Ectodermal cell (in vitro differentiated cells): ENCODE results near the gene GTF3C1.

Experiments
- H3K27ac ChIP-seq: 2 replicates; pipeline ENCODE4 v1.7.0; 2013; ENCODE audit warnings: mild to moderate bottlenecking, low read depth, low read length; ENCODE audit not compliant: insufficient read depth, poor library complexity, severe bottlenecking
- H3K27me3 ChIP-seq: 2 replicates; pipeline ENCODE4 v1.7.0; 2013; ENCODE audit warnings: mild to moderate bottlenecking, low read length; ENCODE audit not compliant: insufficient read depth, control insufficient read depth, poor library complexity, severe bottlenecking
- H3K36me3 ChIP-seq: one replicate; pipeline ENCODE4 v1.7.0; 2013; ENCODE audit warnings: low read length; ENCODE audit not compliant: control insufficient read depth, insufficient read depth
- H3K4me1 ChIP-seq: one replicate; pipeline ENCODE4 v1.7.0; 2013; ENCODE audit warnings: low read length; ENCODE audit not compliant: control insufficient read depth, insufficient read depth
- H3K4me3 ChIP-seq: 2 replicates; pipeline ENCODE4 v1.7.0; 2013; ENCODE audit warnings: low read depth, low read length, control low read depth; ENCODE audit not compliant: insufficient read depth
- H3K9me3 ChIP-seq: 2 replicates; pipeline ENCODE4 v1.7.0; 2013; ENCODE audit warnings: mild to moderate bottlenecking, low read length, moderate library complexity; ENCODE audit not compliant: control insufficient read depth
- WGBS, 2 experiments: methylation state at CpG; one replicate each; pipeline ENCODE4 v1.1.7; 2013; ENCODE audit warnings: missing lambda C conversion rate in 2 of 2; 5-methylcytosine and 5-hydroxymethylcytosine counted together

Gene GTF3C1

DNA sequence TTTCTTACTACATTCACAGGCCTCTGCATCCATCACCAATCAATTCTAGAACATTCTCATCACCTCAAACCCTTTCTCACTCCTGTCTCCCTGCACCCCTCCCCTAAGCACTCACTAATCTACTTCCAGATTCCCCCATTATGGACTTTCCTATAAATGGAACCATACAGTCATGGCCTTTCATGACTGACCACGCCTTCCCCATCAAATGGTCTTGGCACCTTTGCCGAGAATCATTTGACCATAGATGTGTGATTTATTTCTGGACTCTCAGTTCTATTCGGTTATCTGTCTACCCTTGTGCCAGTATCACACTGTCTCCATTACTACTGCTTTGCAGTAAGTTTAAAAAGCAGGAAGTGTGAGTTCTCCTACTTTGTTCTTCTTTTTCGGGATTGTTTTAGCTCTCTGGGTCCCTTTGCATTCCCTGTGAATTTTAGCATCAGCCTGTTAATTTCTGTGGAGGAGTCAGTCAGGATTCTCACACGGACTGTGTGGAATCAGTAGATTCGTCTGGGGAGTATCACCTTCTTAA lies 27.5 kb downstream of the GTF3C1 start:
- Histone ChIP-seq H3K9me3 (no peaks in the 10 kb centered on the region), H3K36me3 (peaks cover 35% of the 10 kb centered on the region), H3K27ac (no peak overlapping the region), H3K4me3 (no peak overlapping the region), H3K27me3 (no peaks in the 10 kb centered on the region), H3K4me1 (no peaks in the 10 kb centered on the region)
- WGBS, 2 experiments = 93 to 100% methylated on average over 6 of the region's 6 CpGs

DNA sequence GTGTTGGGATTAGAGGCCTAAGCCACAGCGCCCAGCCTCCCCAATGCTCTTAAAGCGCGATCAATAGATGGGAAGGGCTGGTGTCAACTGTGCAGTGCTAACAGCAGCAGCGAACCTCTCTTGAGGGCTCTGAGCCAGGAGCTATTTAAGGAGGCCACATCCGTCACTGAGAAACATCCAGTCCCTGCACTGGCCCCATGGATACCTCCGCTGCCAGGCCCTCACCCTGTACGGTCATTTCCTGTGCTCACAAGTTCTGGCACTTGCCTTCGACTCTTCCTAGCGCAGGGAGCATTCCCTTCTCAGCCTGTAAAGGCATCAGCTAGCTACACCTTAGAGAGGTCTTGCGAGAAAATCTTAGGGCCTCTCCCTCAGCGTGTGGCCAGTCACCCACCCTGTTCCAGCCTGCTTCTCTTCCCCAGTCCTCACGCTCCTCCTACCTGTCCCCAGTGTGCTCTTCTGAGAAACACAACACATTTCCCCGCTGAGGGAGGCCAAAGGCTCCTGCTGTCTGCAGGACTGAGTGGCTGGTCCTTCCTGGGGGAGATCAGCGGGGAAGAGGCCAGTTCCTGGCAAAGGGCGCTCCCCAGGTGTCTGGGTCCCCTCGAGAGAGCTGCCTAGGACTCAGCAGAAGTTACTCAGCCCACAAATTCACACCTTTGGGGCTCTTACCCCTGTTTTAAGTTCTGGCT lies 28.6 kb downstream of the GTF3C1 start:
- Histone ChIP-seq H3K27ac (no peak overlapping the region), H3K4me3 (no peak overlapping the region), H3K4me1 (no peaks in the 10 kb centered on the region), H3K27me3 (no peaks in the 10 kb centered on the region), H3K9me3 (no peaks in the 10 kb centered on the region), H3K36me3 (peaks cover 25% of the 10 kb centered on the region)
- 94% methylated on average over 16 of the region's 16 CpGs for WGBS, 2 experiments

DNA sequence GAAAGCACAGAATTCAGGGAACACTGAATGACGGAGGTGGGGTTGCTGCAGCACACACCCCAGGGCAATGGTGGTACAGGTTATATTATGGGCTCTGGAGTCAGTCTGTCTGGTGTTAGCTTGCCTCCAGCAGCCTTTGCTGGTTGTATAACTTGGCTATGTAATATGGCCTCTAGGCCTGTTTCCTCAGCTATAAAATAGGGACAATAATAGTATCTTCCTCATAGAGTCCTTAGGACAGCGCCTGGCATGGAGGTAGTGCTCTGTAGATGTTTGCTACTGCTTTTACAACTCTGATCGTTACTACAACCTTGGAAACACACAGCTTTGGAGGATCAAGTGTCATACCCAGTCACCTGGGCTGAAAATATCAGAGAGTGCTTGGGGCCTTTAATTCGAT lies 31.5 kb downstream of the GTF3C1 start:
- Histone ChIP-seq H3K27ac (no peak overlapping the region), H3K4me1 (no peaks in the 10 kb centered on the region), H3K36me3 (peaks cover 7% of the 10 kb centered on the region), H3K9me3 (no peaks in the 10 kb centered on the region), H3K27me3 (no peaks in the 10 kb centered on the region), H3K4me3 (no peak overlapping the region)
- 93 to 94% methylated on average over 4 of the region's 4 CpGs for WGBS, 2 experiments

DNA sequence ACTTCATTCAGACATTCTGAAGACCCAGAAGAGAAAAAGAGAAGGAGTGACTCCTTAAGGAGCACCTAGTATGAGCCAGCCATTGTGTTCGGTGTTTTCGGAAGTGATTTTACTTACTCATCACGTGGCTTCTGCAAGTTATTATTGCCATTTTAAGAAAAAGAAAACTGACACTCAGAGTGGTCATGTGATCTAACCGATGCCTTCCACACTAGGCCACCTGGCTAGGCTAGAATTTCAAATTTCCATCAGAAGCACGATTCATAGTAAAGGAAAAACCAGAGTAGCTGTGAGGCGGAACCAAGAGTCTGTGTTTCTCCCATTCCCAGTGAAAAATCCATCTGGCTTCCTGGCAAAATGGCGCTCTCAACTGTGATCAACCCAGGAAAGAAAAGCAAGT lies 32.0 kb downstream of the GTF3C1 start:
- no peaks in the 10 kb centered on the region for H3K9me3 ChIP-seq
- no peaks in the 10 kb centered on the region for H3K27me3 ChIP-seq
- no peaks in the 10 kb centered on the region for H3K4me1 ChIP-seq
- H3K27ac ChIP-seq = no peak overlapping the region
- 97 to 98% methylated on average over 7 of the region's 7 CpGs for WGBS, 2 experiments
- H3K36me3 ChIP-seq = peaks cover 7% of the 10 kb centered on the region
- H3K4me3 ChIP-seq = no peak overlapping the region

DNA sequence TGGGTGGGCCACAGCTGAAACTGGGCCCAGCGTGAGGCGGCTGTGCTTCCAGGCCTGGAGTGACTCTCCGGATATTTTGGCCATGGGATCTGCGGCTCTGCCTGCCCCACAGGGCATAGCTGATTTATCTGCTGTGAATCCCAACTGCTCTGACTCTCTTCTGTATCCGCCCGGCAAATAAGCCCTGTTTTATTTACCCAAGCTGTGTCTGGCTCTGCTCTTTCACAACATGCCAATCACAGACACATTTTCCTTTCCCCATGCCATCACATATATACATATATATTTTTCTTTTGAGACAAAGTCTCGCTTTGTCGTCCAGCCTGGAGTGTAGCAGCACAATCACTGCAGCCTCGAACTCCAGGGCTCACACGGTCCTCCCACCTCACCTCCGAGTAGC lies 33.3 kb downstream of the GTF3C1 start:
- Histone ChIP-seq H3K27me3 (no peaks in the 10 kb centered on the region), H3K4me3 (no peak overlapping the region), H3K27ac (no peak overlapping the region), H3K9me3 (no peaks in the 10 kb centered on the region), H3K4me1 (no peaks in the 10 kb centered on the region), H3K36me3 (peaks cover 7% of the 10 kb centered on the region)
- WGBS, 2 experiments = 93% methylated on average over 11 of the region's 11 CpGs

DNA sequence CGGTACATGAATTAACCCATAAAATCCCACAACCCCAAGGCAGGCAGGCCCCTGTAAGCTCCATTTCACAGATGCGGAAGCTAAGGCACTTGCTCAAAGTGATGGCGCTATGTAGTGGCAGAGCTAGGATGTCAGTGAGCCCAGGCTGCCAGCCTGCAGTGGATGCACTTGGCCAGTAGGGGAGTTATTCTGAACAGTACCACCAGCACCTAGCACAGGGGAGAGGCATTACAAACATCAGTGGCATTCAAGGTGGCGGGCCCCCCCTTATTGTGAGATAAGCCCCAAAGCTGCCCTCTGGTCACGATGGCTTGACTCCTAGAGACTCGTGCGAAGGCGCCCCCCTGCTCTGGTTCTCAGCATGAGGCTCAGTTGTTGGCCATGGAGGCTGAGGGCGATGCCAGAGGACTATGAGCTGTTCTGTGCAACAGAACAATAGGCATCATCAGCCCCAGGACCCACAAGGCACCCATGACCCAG lies 33.8 kb downstream of the GTF3C1 start:
- Histone ChIP-seq H3K27me3 (no peaks in the 10 kb centered on the region), H3K36me3 (peaks cover 3% of the 10 kb centered on the region), H3K9me3 (no peaks in the 10 kb centered on the region), H3K4me1 (no peaks in the 10 kb centered on the region), H3K27ac (no peak overlapping the region), H3K4me3 (no peak overlapping the region)
- 88 to 90% methylated on average over 9 of the region's 9 CpGs for WGBS, 2 experiments

DNA sequence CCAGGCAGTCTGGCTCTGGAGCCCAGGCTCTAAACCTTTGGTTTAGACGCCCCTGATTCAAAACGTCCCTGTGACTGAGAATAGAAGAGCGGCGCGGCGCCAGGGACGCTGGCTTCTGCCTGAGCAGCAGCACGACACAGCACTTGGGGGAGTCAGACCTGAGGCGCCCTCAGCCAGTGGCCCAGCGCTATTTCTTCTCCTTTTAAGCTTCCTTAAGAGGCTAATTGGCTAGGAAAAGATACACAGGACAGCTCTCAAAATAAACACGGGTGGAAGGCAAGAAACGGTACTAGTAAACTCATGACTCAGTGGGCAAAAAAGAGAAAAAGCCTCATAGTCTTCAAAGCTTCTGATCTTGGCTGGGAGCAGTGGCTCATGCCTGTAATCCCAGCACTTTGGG lies 34.9 kb downstream of the GTF3C1 start:
- Histone ChIP-seq H3K36me3 (peaks cover 3% of the 10 kb centered on the region), H3K27ac (no peak overlapping the region), H3K4me3 (no peak overlapping the region), H3K27me3 (no peaks in the 10 kb centered on the region), H3K4me1 (no peaks in the 10 kb centered on the region), H3K9me3 (no peaks in the 10 kb centered on the region)
- 95 to 96% methylated on average over 12 of the region's 12 CpGs for WGBS, 2 experiments

DNA sequence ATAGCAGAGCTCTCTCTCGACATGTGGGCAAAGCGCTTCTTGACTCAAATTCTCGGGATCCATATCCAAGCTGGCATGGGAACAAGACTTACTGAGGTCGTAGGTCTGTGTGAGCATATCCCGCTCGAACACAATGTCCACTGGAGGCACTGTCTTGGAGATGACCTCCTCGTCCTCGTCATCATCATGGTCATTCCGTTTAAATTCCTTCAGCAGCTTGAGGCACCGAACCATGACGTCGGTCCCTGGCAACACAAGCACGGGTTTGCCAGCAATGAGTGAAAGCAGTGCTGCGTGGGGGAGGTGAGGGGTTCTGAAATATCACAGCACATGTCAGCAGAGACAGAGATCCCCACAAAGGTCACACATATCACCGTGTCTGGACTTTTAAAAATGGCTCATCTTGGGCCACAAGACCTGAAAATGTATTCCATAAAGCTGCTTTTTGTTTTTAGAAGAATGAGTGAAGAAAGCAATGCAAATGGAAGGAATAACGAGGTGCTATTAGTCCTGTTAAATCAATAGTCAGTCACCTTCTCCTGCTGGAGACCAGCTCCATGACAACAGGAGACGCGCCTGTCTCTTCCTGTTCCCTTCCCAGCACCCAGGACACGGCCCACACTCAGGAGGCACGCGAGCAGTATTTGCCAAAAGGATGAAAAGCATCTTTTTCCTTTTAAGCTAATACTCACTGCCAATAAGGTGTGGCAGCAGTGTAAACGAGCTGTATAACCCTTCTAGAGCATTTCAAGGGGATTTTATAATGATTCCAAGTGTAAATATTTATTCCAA lies 37.9 kb downstream of the GTF3C1 start:
- Histone ChIP-seq H3K27me3 (no peaks in the 10 kb centered on the region), H3K27ac (peak overlapping the region; percentile 11), H3K4me1 (no peaks in the 10 kb centered on the region), H3K4me3 (no peak overlapping the region), H3K9me3 (no peaks in the 10 kb centered on the region), H3K36me3 (peaks cover 22% of the 10 kb centered on the region)
- WGBS, 2 experiments = 93 to 96% methylated on average over 21 to 22 of the region's 22 CpGs

DNA sequence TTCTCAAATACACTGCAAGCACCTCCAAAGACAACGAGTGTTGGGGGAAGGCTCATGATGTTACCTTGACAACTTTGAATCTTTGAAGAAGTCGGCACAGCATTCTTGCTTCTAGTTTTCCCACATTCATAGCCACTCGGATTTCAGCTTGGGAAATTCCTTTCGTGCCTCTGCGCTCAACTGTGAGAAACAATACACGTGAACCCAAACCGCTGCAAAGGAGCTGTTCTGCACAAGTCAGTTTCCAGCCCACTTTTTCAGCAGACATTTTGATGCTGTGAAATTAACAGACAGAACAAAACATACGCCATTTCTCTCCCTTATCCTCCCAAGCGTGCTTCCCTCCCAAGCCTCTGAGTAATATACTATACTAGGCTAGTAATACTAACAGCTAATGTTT lies 41.2 kb downstream of the GTF3C1 start:
- Histone ChIP-seq H3K9me3 (no peaks in the 10 kb centered on the region), H3K36me3 (peaks cover 48% of the 10 kb centered on the region), H3K27ac (no peak overlapping the region), H3K4me3 (no peak overlapping the region), H3K4me1 (no peaks in the 10 kb centered on the region), H3K27me3 (no peaks in the 10 kb centered on the region)
- WGBS, 2 experiments = 95 to 96% methylated on average over 9 of the region's 9 CpGs

DNA sequence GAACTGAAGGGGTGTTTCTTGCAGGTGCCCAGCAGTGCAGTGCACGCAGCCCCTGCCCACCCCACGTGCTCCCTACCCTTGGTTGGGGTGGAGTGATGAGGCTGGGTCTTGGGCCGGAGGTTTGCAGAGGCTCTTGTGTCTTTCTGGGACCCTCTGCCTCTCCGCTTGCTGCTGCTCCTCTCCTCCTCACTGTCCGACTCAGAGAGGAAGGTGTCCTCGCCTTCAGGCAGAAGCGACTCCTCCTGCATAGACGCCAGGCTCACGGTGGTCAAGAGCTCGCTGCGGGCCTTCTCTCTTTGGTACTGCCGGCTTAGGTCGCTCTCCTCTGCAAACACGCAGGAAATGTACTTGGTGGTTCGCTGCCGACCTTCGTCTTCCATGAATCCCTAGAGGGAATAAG lies 42.9 kb downstream of the GTF3C1 start:
- Histone ChIP-seq H3K27me3 (no peaks in the 10 kb centered on the region), H3K4me3 (no peak overlapping the region), H3K36me3 (peaks cover 50% of the 10 kb centered on the region), H3K9me3 (no peaks in the 10 kb centered on the region), H3K4me1 (no peaks in the 10 kb centered on the region), H3K27ac (no peak overlapping the region)
- WGBS, 2 experiments = 93 to 97% methylated on average over 17 of the region's 17 CpGs
